IMR-90 (cell line): ENCODE data around the gene GNE. TPM values are rescaled to one million over a fixed set of nuclear protein-coding genes. Genes with fewer than 3 reads are reported as not detected.
A peak's percentile ranks its signal among the peaks of the same experiment; 100 is the strongest.

Experiments used
- ATAC-seq: fragments of 200-7000 bp; cut with Tn5 transposase; 2 replicates; pipeline ENCODE4 v1.9.1; 2020; ENCODE audit warnings: low read depth, mild to moderate bottlenecking, moderate library complexity
- BruUV-seq: library from RNA; stranded (reverse); fragments of 400-500 nt; replicated peaks from 2 replicates; lab custom pipeline; 2021; lab: Mats Ljungman, UMichigan
- CTCF ChIA-PET: fragments of 300-600 bp; formaldehyde crosslinking; extraction: SDS; loops from one replicate; lab custom pipeline; 2021; ENCODE audit warnings: antibody characterized with exemption; lab: Yijun Ruan, JAX
- POLR2A ChIA-PET: fragments of 300-600 bp; sonication (Branson Sonifier 250); formaldehyde crosslinking; loops from one replicate; lab custom pipeline; 2022; ENCODE audit warnings: antibody characterized with exemption; ENCODE audit not compliant: unreplicated experiment; lab: Charles Lee
- DNase-seq: peaks from one replicate; pipeline ENCODE4 v3.0.0; 2013
- H2AFZ ChIP-seq: replicated peaks from 2 replicates; pipeline ENCODE3; 2013; ENCODE audit warnings: low read length, mild to moderate bottlenecking; ENCODE audit not compliant: poor library complexity
- H2AK5ac ChIP-seq: 2 replicates; pipeline ENCODE4 v1.6.1; 2013; ENCODE audit warnings: low read depth, low read length, inconsistent platforms
- H2AK9ac ChIP-seq: replicated peaks from 2 replicates; pipeline ENCODE3; 2013; ENCODE audit warnings: mild to moderate bottlenecking, low read depth, low read length, moderate library complexity; ENCODE audit not compliant: poor library complexity
- H2BK120ac ChIP-seq: 2 replicates; pipeline ENCODE4 v1.6.1; 2013; ENCODE audit warnings: low read depth, low read length, inconsistent platforms
- H2BK15ac ChIP-seq: 3 replicates; pipeline ENCODE4 v1.6.1; 2013; ENCODE audit warnings: low read depth, low read length, inconsistent platforms
- H2BK20ac ChIP-seq: 2 replicates; pipeline ENCODE4 v1.6.1; 2013; ENCODE audit warnings: low read depth, mild to moderate bottlenecking, inconsistent platforms, low read length, moderate library complexity
- H2BK5ac ChIP-seq: 2 replicates; pipeline ENCODE4 v1.6.1; 2013; ENCODE audit warnings: mild to moderate bottlenecking, low read depth, low read length, inconsistent platforms; ENCODE audit not compliant: poor library complexity, severe bottlenecking
- H3K14ac ChIP-seq: replicated peaks from 2 replicates; pipeline ENCODE4 v1.6.1; 2013; ENCODE audit warnings: low read depth, low read length, inconsistent platforms
- H3K18ac ChIP-seq: 2 replicates; pipeline ENCODE4 v1.6.1; 2013; ENCODE audit warnings: low read depth, low read length, control low read depth
- H3K23ac ChIP-seq: 2 replicates; pipeline ENCODE4 v1.6.1; 2013; ENCODE audit warnings: low read depth, low read length, inconsistent platforms
- H3K27ac ChIP-seq: 2 replicates; pipeline ENCODE4 v1.5.1; 2013; ENCODE audit warnings: mild to moderate bottlenecking, control low read depth, low read length; ENCODE audit not compliant: insufficient read depth
- H3K27me3 ChIP-seq: 2 replicates; pipeline ENCODE4 v1.6.1; 2013; ENCODE audit warnings: low read length; ENCODE audit not compliant: control insufficient read depth, insufficient read depth
- H3K36me3 ChIP-seq: 2 replicates; pipeline ENCODE4 v1.6.1; 2013; ENCODE audit warnings: low read length, mixed read lengths; ENCODE audit not compliant: control insufficient read depth, insufficient read depth
- H3K4ac ChIP-seq: 2 replicates; pipeline ENCODE4 v1.6.1; 2013; ENCODE audit warnings: low read depth, low read length, inconsistent platforms
- H3K4me1 ChIP-seq: 2 replicates; pipeline ENCODE4 v1.6.1; 2013; ENCODE audit warnings: low read length, mixed read lengths; ENCODE audit not compliant: control insufficient read depth, insufficient read depth
- H3K4me2 ChIP-seq: 2 replicates; pipeline ENCODE4 v1.6.1; 2013; ENCODE audit warnings: low read depth, mild to moderate bottlenecking, control low read depth, low read length, moderate library complexity
- H3K4me3 ChIP-seq: 2 replicates; pipeline ENCODE4 v1.5.1; 2013; ENCODE audit warnings: low read depth, mild to moderate bottlenecking, control low read depth, low read length, moderate library complexity; ENCODE audit not compliant: insufficient read depth
- H3K56ac ChIP-seq: 2 replicates; pipeline ENCODE4 v1.6.1; 2013; ENCODE audit warnings: low read length, inconsistent platforms; ENCODE audit not compliant: insufficient read depth; ENCODE audit errors: extremely low read depth
- H3K79me1 ChIP-seq, 2 experiments: 2 replicates each; pipeline ENCODE4 v1.6.1; 2013; ENCODE audit warnings: low read length in 2 of 2, inconsistent platforms in 1 of 2, low read depth in 1 of 2
- H3K9ac ChIP-seq: 2 replicates; pipeline ENCODE4 v1.6.1; 2013; ENCODE audit warnings: low read depth, low read length, control low read depth
- H3K9me1 ChIP-seq: 2 replicates; pipeline ENCODE4 v1.6.1; 2013; ENCODE audit warnings: low read length, inconsistent platforms; ENCODE audit not compliant: insufficient read depth
- H3K9me3 ChIP-seq: 2 replicates; pipeline ENCODE4 v1.6.1; 2013; ENCODE audit warnings: low read length; ENCODE audit not compliant: control insufficient read depth, insufficient read depth
- H4K20me1 ChIP-seq: 2 replicates; pipeline ENCODE4 v1.6.1; 2013; ENCODE audit warnings: low read length, inconsistent platforms; ENCODE audit not compliant: insufficient read depth
- H4K5ac ChIP-seq: 2 replicates; pipeline ENCODE4 v1.6.1; 2013; ENCODE audit warnings: mild to moderate bottlenecking, low read depth, low read length, control low read depth
- H4K8ac ChIP-seq, 2 experiments: 2 replicates each; pipeline ENCODE4 v1.6.1; 2013; ENCODE audit warnings: low read depth in 2 of 2, low read length in 2 of 2, control low read depth in 1 of 2, inconsistent platforms in 1 of 2
- H4K91ac ChIP-seq: 2 replicates; pipeline ENCODE4 v1.6.1; 2013; ENCODE audit warnings: low read depth, low read length, inconsistent platforms; ENCODE audit not compliant: insufficient read depth
- CEBPB ChIP-seq: IDR thresholded peaks from 2 replicates; pipeline ENCODE4 v1.6.1; 2012; ENCODE audit warnings: low read depth, low read length, improper control_type of control experiment
- CHD1 ChIP-seq: IDR thresholded peaks from 2 replicates; pipeline ENCODE4 v1.6.1; 2012; ENCODE audit warnings: low read depth, low read length, improper control_type of control experiment
- FOS ChIP-seq: fragments of 150-350 bp; IDR thresholded peaks from 2 replicates; pipeline ENCODE4 v1.6.1; 2016; ENCODE audit warnings: low read depth, low read length
- MAFK ChIP-seq: IDR thresholded peaks from 2 replicates; pipeline ENCODE4 v1.6.1; 2012; ENCODE audit warnings: low read depth, low read length, improper control_type of control experiment
- MAZ ChIP-seq: IDR thresholded peaks from 2 replicates; pipeline ENCODE4 v1.6.1; 2012; ENCODE audit warnings: low read depth, mild to moderate bottlenecking, low read length, improper control_type of control experiment, moderate library complexity, borderline replicate concordance
- MXI1 ChIP-seq: IDR thresholded peaks from 2 replicates; pipeline ENCODE4 v1.6.1; 2012; ENCODE audit warnings: low read depth, mild to moderate bottlenecking, low read length, moderate library complexity, borderline replicate concordance
- NFE2L2 ChIP-seq: fragments of 150-350 bp; IDR thresholded peaks from 2 replicates; pipeline ENCODE4 v1.6.1; 2016; ENCODE audit warnings: low read depth, mild to moderate bottlenecking, low read length
- POLR2A ChIP-seq: IDR thresholded peaks from 2 replicates; pipeline ENCODE4 v1.6.1; 2012; ENCODE audit warnings: mild to moderate bottlenecking, low read depth, low read length
- RAD21 ChIP-seq: IDR thresholded peaks from 2 replicates; pipeline ENCODE4 v1.6.1; 2012; ENCODE audit warnings: low read length, improper control_type of control experiment
- RCOR1 ChIP-seq: IDR thresholded peaks from 2 replicates; pipeline ENCODE4 v1.6.1; 2012; ENCODE audit warnings: mild to moderate bottlenecking, low read length, improper control_type of control experiment; ENCODE audit not compliant: insufficient replicate concordance
- RFX5 ChIP-seq: IDR thresholded peaks from 2 replicates; pipeline ENCODE4 v1.8.0; 2012; ENCODE audit warnings: low read depth, mild to moderate bottlenecking, low read length, moderate library complexity
- SMC3 ChIP-seq: fragments of 150-350 bp; IDR thresholded peaks from 2 replicates; pipeline ENCODE4 v1.6.1; 2016; ENCODE audit warnings: low read depth, mild to moderate bottlenecking, antibody characterized with exemption, low read length, moderate library complexity
- USF2 ChIP-seq: fragments of 150-350 bp; IDR thresholded peaks from 2 replicates; pipeline ENCODE4 v1.6.1; 2017; ENCODE audit warnings: mild to moderate bottlenecking, antibody characterized with exemption, low read length, low read depth
- WGBS, 2 experiments: methylation state at CpG; one replicate each; pipeline versions ENCODE4 v1.1.5 to v1.1.7; 2013; ENCODE audit warnings: missing lambda C conversion rate in 2 of 2; ENCODE audit not compliant: insufficient read length in 1 of 2; ENCODE audit errors: extremely low coverage in 2 of 2; 5-methylcytosine and 5-hydroxymethylcytosine counted together
- dilution Hi-C: fragments of 300-500 bp; cut with HindIII; formaldehyde crosslinking; loops from one replicate; pipeline ENCODE4 v1.14.3; 2018; ENCODE audit warnings: low sequenced_read_pairs; ENCODE audit not compliant: unreplicated experiment
- in situ Hi-C: fragments of 300-500 bp; cut with MboI; formaldehyde crosslinking; loops from 3 replicates; pipeline ENCODE4 v1.14.3; 2019; ENCODE audit warnings: low sequenced_read_pairs, inconsistent platforms, mixed read lengths
- intact Hi-C: fragments of 100-400 bp; cut with micrococcal nuclease; formaldehyde crosslinking; loops from 2 replicates; pipeline ENCODE4 v1.10.0; 2022
- polyA plus RNA-seq, 3 experiments: library from polyadenylated mRNA; depleted of rRNA; stranded (reverse); fragments of >200 nt; gene quantifications; 2 replicates each; pipeline ENCODE4 v1.2.3, GENCODE V29; 2012; ENCODE audit warnings: low replicate concordance in 1 of 3
- total RNA-seq: library from RNA; depleted of rRNA; stranded (reverse); fragments of >200 nt; gene quantifications from 2 replicates; pipeline ENCODE4 v1.2.3, GENCODE V29; 2012
- TF ChIP-seq, protein P1 (sequence below): fragments of 150-350 bp; IDR thresholded peaks from 2 replicates; pipeline ENCODE4 v1.6.1; 2016; ENCODE audit warnings: low read depth, mild to moderate bottlenecking, low read length, moderate library complexity, borderline replicate concordance
- TF ChIP-seq, protein P2 (sequence below): conservative IDR thresholded peaks from 2 replicates; pipeline ENCODE4 v1.5.1; 2012; ENCODE audit warnings: mild to moderate bottlenecking, low read depth, low read length, improper control_type of control experiment

GNE gene
- total and polyA plus RNA-seq, 2 of the 4 experiments (the other 2 are of a cell fraction) = 11.7 to 34.1 TPM

GRCh38 chr9:36189976-36190375, 68.3 kb downstream of the GNE start:
- Histone ChIP-seq H4K8ac (peak overlapping the region; percentile 65 to 99), H4K20me1 (peaks cover 39% of the 10 kb centered on the region), H3K4me1 (peaks cover 15% of the 10 kb centered on the region), H4K5ac (peak overlapping the region; percentile 95), H3K23ac (peak overlapping the region; percentile 77), H2AK5ac (peak overlapping the region; percentile 85), H3K27ac (peak overlapping the region; percentile 84), H3K9me3 (no peaks in the 10 kb centered on the region), H2BK120ac (peak overlapping the region; percentile 81), H3K56ac (peak overlapping the region; percentile 84; the same call in 1 of the 2 replicates), H2BK20ac (peak overlapping the region; percentile 85; the same call in 1 of the 2 replicates), H2BK15ac (peak overlapping the region; percentile 45; the same call in 1 of the 3 replicates), H3K4me2 (peak overlapping the region; percentile 94), H2AFZ (peak overlapping the region; percentile 72), H3K9ac (peak overlapping the region; percentile 92), H3K14ac (peak overlapping the region; percentile 99), H3K79me1 (peaks cover 3 to 48% of the 10 kb centered on the region in 2 experiments; a peak in 2 of 4 replicates), H3K4ac (peak overlapping the region; percentile 83), H4K91ac (peak overlapping the region; percentile 88), H3K9me1 (peaks cover 21% of the 10 kb centered on the region), H3K27me3 (no peaks in the 10 kb centered on the region), H2AK9ac (peak overlapping the region; percentile 68), H3K36me3 (peaks cover 2% of the 10 kb centered on the region; the same call in 1 of the 2 replicates), H3K4me3 (peak overlapping the region; percentile 35), H2BK5ac (peak overlapping the region; percentile 96), H3K18ac (peak overlapping the region; percentile 65; the same call in 1 of the 2 replicates)
- no TSS peak for BruUV-seq
- POLR2A ChIA-PET = interaction anchor here (0.5 to 0.9 kb wide), 2 partner anchors 17 to 149 kb away, joined by 3 to 7 read pairs; no protein-coding TSS in a partner anchor
- intact Hi-C loops (loop anchor here (2.0 to 5.0 kb wide), 3 partner anchors 53 to 137 kb away; partner anchors contain the start of gene GLIPR2), dilution Hi-C loops (no loop called here), in situ Hi-C loops (no loop called here)
- ATAC-seq (no peak), DNase-seq (no peak)
- WGBS, 2 experiments = no CpG with 5 or more reads among the region's 9 CpGs
- TF ChIP-seq POLR2A (no peak), CHD1 (no peak), MAZ (no peak), CEBPB (no peak), NFE2L2 (no peak), MXI1 (no peak), RAD21 (no peak), USF2 (no peak), RCOR1 (no peak), RFX5 (no peak), SMC3 (no peak), MAFK (no peak), FOS (no peak)
- TF ChIP-seq, protein P1, sequence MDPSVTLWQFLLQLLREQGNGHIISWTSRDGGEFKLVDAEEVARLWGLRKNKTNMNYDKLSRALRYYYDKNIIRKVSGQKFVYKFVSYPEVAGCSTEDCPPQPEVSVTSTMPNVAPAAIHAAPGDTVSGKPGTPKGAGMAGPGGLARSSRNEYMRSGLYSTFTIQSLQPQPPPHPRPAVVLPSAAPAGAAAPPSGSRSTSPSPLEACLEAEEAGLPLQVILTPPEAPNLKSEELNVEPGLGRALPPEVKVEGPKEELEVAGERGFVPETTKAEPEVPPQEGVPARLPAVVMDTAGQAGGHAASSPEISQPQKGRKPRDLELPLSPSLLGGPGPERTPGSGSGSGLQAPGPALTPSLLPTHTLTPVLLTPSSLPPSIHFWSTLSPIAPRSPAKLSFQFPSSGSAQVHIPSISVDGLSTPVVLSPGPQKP = no peak
- TF ChIP-seq, protein P2, sequence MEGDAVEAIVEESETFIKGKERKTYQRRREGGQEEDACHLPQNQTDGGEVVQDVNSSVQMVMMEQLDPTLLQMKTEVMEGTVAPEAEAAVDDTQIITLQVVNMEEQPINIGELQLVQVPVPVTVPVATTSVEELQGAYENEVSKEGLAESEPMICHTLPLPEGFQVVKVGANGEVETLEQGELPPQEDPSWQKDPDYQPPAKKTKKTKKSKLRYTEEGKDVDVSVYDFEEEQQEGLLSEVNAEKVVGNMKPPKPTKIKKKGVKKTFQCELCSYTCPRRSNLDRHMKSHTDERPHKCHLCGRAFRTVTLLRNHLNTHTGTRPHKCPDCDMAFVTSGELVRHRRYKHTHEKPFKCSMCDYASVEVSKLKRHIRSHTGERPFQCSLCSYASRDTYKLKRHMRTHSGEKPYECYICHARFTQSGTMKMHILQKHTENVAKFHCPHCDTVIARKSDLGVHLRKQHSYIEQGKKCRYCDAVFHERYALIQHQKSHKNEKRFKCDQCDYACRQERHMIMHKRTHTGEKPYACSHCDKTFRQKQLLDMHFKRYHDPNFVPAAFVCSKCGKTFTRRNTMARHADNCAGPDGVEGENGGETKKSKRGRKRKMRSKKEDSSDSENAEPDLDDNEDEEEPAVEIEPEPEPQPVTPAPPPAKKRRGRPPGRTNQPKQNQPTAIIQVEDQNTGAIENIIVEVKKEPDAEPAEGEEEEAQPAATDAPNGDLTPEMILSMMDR = no peak
- CTCF ChIA-PET = interaction anchor here (0.6 to 2.1 kb wide), 7 partner anchors 11 to 50 kb away, joined by 3 to 6 read pairs (median 3); no protein-coding TSS in a partner anchor
